ENCODE results near the gene ZNF665. TPM values are rescaled to one million over a fixed set of nuclear protein-coding genes. Genes with fewer than 3 reads are reported as not detected.
"Not testable (repeated sequence)": the region's sequence is repeated elsewhere in the genome, so short reads cannot be mapped to it uniquely, and the experiment has no call there.

ZNF665 gene
- total RNA-seq, 1 donor from 2014 or later: 7.3 TPM

DNA sequence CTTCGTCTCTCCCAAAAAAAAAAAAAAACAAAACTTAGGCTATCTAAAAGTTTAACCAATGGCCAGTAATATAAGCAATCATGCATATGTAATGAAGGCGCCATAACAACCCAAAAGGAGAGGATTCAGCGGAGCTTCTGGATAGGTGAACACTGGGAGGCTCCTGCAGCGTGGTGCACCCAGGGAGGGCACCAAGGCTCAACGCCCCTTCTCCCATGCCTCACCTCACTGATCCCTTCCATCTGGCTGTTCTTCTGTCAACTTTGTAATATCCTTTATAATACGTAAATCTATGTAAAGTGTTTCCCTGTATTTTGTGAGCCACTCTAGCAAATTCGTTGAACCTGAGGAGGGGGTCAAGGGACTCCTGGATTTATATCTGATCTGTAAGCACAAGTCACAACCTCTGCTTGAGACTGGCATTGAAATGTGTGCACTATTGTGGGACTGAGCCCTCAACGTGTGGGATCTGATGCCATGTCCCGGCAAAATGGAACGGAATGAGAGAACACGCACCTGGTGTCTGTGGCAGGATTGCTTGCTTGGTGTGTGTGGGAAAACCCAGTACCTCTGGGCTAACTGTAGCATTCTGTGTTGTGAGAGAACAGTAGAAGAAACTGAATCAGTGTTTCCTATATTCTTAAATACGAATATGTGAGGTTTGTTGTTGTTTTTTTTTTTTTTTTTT lies 521 bp upstream of the ZNF665 start:
- peaks cover 3% of the 10 kb centered on the region for H3K4me1 ChIP-seq
- no peak for DNase-seq (ENCODE audit: low spot score)

DNA sequence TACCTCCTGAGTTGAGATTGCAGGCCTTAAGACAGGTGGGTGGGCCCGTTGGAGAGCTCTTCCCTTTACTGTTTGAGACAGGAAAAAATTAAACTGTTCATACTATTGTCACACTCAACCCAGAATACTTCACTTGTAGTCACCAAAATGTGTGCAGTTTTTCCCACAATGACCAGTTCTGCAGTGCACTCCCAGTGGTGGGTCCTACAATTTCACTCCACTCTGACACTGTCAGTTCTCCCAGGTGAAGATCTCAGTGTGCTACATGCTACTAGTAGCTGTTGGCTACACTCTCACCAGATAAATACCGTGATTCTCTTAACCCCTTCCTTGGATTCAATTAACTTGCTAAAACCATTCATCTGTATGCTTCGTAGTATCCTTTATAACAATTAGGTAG lies 2.9 kb downstream of the ZNF665 start:
- Mint-ChIP-seq H3K27me3 (ENCODE audit: insufficient read depth, low read depth) (peaks cover 4% of the 10 kb centered on the region), H3K36me3 (peaks cover 13% of the 10 kb centered on the region), H3K4me3 (no peak overlapping the region), H3K4me1 (peaks cover 6% of the 10 kb centered on the region), H3K27ac (no peak overlapping the region), H3K9me3 (peaks cover 31% of the 10 kb centered on the region)
- no peak for DNase-seq (ENCODE audit: low spot score)
- TF ChIP-seq CTCF (IDR thresholded peaks at IDR 0.05): no peak
- no peak for TF ChIP-seq EZH2 (IDR thresholded peaks at IDR 0.05)
- TF ChIP-seq EZH2phosphoT487 (IDR thresholded peaks at IDR 0.05): no peak
- Histone ChIP-seq H3F3A (ENCODE audit: low read depth) (peaks cover 3% of the 10 kb centered on the region), H3K79me2 (ENCODE audit: low read depth) (no peaks in the 10 kb centered on the region), H3K9ac (no peak overlapping the region), H3K4me2 (no peak overlapping the region), H3K36me3 (no peaks in the 10 kb centered on the region), H2AFZ (replicated peaks) (no peak overlapping the region), H3K4me3 (no peak overlapping the region), H3K9me3 (ENCODE audit: low read depth) (no peaks in the 10 kb centered on the region), H3K27me3 (no peaks in the 10 kb centered on the region), H4K20me1 (ENCODE audit: low read depth) (no peaks in the 10 kb centered on the region), H3K27ac (no peak overlapping the region), H3K4me1 (peaks cover 3% of the 10 kb centered on the region)

More for the DNA sequence above, 521 bp upstream of the ZNF665 start:
- Mint-ChIP-seq H3K4me3 (peak overlapping the region; percentile 93), H3K36me3 (peaks cover 13% of the 10 kb centered on the region), H3K27me3 (ENCODE audit: insufficient read depth, low read depth) (peaks cover 4% of the 10 kb centered on the region), H3K9me3 (peaks cover 32% of the 10 kb centered on the region), H3K4me1 (peaks cover 6% of the 10 kb centered on the region), H3K27ac (no peak overlapping the region)
- H3K9me3 ChIP-seq (ENCODE audit: low read depth): no peaks in the 10 kb centered on the region
- H2AFZ ChIP-seq (replicated peaks): peak overlapping the region; percentile 76
- H3F3A ChIP-seq (ENCODE audit: low read depth): peaks cover 16% of the 10 kb centered on the region
- H3K4me3 ChIP-seq: peak overlapping the region; percentile 66
- no peak overlapping the region for H3K27ac ChIP-seq
- TF ChIP-seq EZH2 (IDR thresholded peaks at IDR 0.05): no peak
- no peaks in the 10 kb centered on the region for H3K79me2 ChIP-seq (ENCODE audit: low read depth)
- no peak overlapping the region for H3K9ac ChIP-seq
- no peaks in the 10 kb centered on the region for H3K27me3 ChIP-seq
- H3K4me2 ChIP-seq: peak overlapping the region; percentile 71
- no peaks in the 10 kb centered on the region for H3K36me3 ChIP-seq
- no peaks in the 10 kb centered on the region for H4K20me1 ChIP-seq (ENCODE audit: low read depth)

DNA sequence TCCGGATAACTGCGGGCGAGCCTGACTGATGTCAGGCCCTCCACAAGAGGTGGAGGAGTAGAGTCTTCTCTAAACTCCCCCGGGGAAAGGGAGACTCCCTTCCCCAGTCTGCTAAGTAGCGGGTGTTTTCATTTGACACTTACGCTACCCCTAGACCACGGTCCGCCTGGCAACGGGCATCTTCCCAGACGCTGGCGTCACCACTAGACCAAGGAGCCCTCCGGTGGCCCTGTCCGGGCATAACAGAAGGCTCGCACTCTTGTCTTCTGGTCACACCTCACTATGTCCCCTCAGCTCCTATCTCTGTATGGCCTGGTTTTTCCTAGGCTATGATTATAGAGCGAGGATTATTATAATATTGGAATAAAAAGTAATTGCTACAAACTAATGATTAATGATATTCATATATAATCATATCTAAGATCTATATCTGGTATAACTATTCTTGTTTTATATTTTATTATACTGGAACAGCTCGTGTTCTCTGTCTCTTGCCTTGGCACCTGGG lies 3.4 kb downstream of the ZNF665 start:
- not testable (repeated sequence) for H3K27ac Mint-ChIP-seq; H3K79me2 ChIP-seq (ENCODE audit: low read depth); H4K20me1 ChIP-seq (ENCODE audit: low read depth); H3K9ac ChIP-seq; H3K27me3 ChIP-seq; H3K4me2 ChIP-seq; H3K9me3 ChIP-seq (ENCODE audit: low read depth); H3K4me3 ChIP-seq; H2AFZ ChIP-seq (replicated peaks); H3K4me1 ChIP-seq; H3K27ac ChIP-seq; H3K4me1 Mint-ChIP-seq; H3K4me3 Mint-ChIP-seq; H3K27me3 Mint-ChIP-seq (ENCODE audit: insufficient read depth, low read depth); H3K36me3 ChIP-seq; H3F3A ChIP-seq (ENCODE audit: low read depth)
- peak; percentile 16 for TF ChIP-seq CTCF (IDR thresholded peaks at IDR 0.05)
- Mint-ChIP-seq H3K9me3 (peaks cover 31% of the 10 kb centered on the region), H3K36me3 (peaks cover 13% of the 10 kb centered on the region)
- DNase-seq (ENCODE audit: low spot score): peak; percentile 9

DNA sequence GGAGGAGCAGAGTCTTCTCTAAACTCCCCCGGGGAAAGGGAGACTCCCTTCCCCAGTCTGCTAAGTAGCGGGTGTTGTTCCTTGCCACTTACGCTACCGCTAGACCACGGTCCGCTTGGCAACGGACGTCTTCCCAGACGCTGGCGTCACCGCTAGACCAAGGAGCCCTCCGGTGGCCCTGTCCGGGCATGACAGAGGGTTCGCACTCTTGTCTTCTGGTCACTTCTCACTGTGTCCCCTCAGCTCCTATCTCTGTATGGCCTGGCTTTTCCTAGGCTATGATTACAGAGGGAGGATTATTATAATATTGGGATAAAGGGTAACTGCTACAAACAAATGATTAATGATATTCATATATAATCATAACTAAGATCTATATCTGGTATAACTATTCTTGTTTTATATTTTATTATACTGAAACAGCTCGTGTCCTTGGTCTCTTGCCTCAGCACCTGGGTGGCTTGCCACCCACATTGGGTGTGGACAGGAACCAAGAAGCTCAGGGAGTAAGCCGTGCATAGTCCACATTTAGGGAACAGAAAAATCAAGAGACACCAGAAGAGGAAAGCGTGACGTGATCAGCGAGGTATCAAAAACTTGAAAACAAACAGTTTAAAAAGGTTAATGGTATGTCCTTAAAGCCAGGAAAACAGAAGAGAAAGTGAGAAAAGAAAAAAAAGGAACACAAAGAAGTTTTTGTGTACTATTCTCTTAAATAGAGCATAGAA lies 7.8 kb downstream of the ZNF665 start:
- not testable (repeated sequence) for H2AFZ ChIP-seq (replicated peaks); H3K9ac ChIP-seq; H4K20me1 ChIP-seq (ENCODE audit: low read depth); H3K4me1 ChIP-seq; H3K27me3 Mint-ChIP-seq (ENCODE audit: insufficient read depth, low read depth); H3K27me3 ChIP-seq; H3K4me2 ChIP-seq; H3K4me3 Mint-ChIP-seq; H3K79me2 ChIP-seq (ENCODE audit: low read depth); H3K27ac Mint-ChIP-seq; H3K4me3 ChIP-seq; H3K4me1 Mint-ChIP-seq; H3K27ac ChIP-seq; H3K9me3 ChIP-seq (ENCODE audit: low read depth); H3K36me3 ChIP-seq; H3F3A ChIP-seq (ENCODE audit: low read depth)
- H3K36me3 Mint-ChIP-seq: peaks cover 11% of the 10 kb centered on the region
- H3K9me3 Mint-ChIP-seq: peaks cover 25% of the 10 kb centered on the region
- TF ChIP-seq CTCF (IDR thresholded peaks at IDR 0.05): peak; percentile 22
- peak; percentile 28 for DNase-seq (ENCODE audit: low spot score)

Measured in neural progenitor cell (in vitro differentiated cells).